ENCODE data around the gene RAMP3.

Gene RAMP3

GRCh38 chr7:45223728-45224630, 66.4 kb downstream of the RAMP3 start:
- no peak for DNase-seq

- no peak for DNase-seq
Observed at GRCh38 chr7:45224832-45225231, 67.2 kb downstream of the RAMP3 start.

- DNase-seq: no peak
Observed at GRCh38 chr7:45225311-45225947, 67.8 kb downstream of the RAMP3 start.

GRCh38 chr7:45225948-45226335, 68.4 kb downstream of the RAMP3 start:
- no peak for DNase-seq

- DNase-seq: no peak
Observed at GRCh38 chr7:45229156-45229920, 71.7 kb downstream of the RAMP3 start.

GRCh38 chr7:45230083-45230482, 72.5 kb downstream of the RAMP3 start:
- DNase-seq: no peak

- DNase-seq: no peak
Observed at GRCh38 chr7:45230611-45231165, 73.1 kb downstream of the RAMP3 start.

GRCh38 chr7:45233249-45233775, 75.7 kb downstream of the RAMP3 start:
- DNase-seq: no peak
